Measurements from ENCODE around the gene ATXN2.

GRCh38 chr12:111574797-111575443 lies 24.2 kb downstream of the ATXN2 start:
- no peak for TF ChIP-seq CTCF (IDR thresholded peaks at IDR 0.05)
- no peak for TF ChIP-seq ZFX (IDR thresholded peaks at IDR 0.05; ENCODE audit: borderline replicate concordance)
